ENCODE measurements around the gene APC.
A peak's percentile ranks its signal among the peaks of the same experiment; 100 is the strongest.
"Not testable (repeated sequence)": the region's sequence is repeated elsewhere in the genome, so short reads cannot be mapped to it uniquely, and the experiment has no call there.

Gene APC

DNA sequence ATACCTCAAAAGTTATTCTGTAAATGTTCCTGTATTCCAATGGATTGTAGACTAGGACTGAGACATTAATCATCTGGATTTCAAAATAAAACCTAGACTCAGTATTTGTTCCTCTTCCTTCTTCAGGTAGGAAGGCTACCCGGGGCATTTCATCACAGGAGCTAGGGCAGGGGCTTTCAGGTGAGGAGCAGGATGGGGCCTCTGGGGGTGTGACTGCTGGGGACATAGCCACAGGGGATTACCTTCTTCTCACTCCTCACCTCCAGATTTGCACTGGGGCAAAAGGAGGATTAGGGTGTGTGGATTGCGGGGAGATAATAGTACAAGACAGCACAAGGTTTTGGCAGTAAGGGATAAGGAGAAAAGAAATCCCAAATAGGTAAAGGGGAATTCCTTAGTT lies 85.5 kb downstream of the APC start:
- Mint-ChIP-seq H3K9me3 (no peaks in the 10 kb centered on the region), H3K4me3 (no peak overlapping the region), H3K27me3 (no peaks in the 10 kb centered on the region), H3K27ac (no peak overlapping the region), H3K36me3 (peaks cover 16% of the 10 kb centered on the region), H3K4me1 (no peaks in the 10 kb centered on the region)
- CTCF ChIA-PET = no interaction called here
- no peak for DNase-seq

DNA sequence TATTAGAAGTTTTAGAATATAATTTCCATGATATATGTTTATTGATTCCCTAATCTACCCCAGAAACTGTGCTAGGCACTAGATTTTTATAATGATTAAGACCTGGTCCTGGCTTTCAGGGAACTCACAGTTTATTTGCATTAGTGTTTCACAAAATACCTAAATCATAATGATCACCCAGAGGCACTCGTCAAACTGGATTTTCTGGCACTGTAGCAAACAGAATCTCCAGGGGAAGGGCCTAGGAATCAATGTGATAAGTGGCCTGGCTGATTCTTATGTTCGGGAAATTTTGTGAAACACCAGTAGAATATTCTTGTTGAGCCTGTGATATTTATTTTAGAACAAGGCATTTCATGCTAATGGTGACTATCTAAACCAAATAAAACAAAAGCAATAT lies 86.0 kb downstream of the APC start:
- no peak overlapping the region for H3K4me3 Mint-ChIP-seq
- H3K27ac Mint-ChIP-seq = no peak overlapping the region
- H3K36me3 Mint-ChIP-seq = peaks cover 18% of the 10 kb centered on the region
- no peaks in the 10 kb centered on the region for H3K4me1 Mint-ChIP-seq
- no peaks in the 10 kb centered on the region for H3K9me3 Mint-ChIP-seq
- CTCF ChIA-PET = no interaction called here
- no peak for DNase-seq
- H3K27me3 Mint-ChIP-seq = no peaks in the 10 kb centered on the region

DNA sequence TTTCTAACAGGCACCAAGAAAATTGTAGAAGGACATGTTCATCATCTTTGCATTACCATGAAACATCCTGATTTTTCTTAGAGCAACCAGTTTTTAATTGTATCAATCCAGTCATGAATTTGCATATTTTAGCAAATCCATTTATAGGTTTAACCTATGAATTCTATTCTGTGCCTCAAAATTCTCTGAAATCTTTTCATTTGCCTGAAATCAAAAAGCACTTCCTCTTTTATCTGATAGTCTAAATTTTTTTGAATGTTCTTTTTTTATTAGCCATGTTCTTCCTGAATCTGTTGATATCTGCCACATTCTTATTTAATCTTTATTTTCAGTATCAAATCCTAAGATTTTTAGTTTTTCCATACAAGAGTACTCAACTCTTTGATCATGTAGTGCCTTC lies 86.5 kb downstream of the APC start:
- H3K27me3 Mint-ChIP-seq = no peaks in the 10 kb centered on the region
- no peaks in the 10 kb centered on the region for H3K9me3 Mint-ChIP-seq
- H3K4me3 Mint-ChIP-seq = no peak overlapping the region
- no peaks in the 10 kb centered on the region for H3K4me1 Mint-ChIP-seq
- no peak for DNase-seq
- H3K36me3 Mint-ChIP-seq = peaks cover 22% of the 10 kb centered on the region
- CTCF ChIA-PET = no interaction called here
- H3K27ac Mint-ChIP-seq = no peak overlapping the region

DNA sequence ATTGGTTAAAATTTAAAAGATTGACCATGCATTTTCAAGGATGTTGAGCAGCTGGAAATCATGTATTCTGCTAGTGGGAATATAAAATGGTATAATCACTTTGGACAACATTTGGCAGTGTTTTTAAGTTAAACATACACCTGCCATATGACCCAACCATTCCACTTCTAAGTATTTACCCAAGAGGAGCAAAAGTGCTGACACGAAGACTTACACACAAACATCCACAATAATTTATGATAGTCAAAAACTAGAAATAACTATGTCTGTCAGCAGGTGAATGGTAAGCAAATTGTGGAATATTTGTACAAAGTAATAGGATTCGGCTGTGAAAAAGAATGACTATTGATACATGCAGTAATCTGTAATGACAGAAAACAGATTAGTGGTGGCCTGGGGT lies 92.7 kb downstream of the APC start:
- Mint-ChIP-seq H3K36me3 (peaks cover 19% of the 10 kb centered on the region), H3K4me3 (no peak overlapping the region), H3K4me1 (no peaks in the 10 kb centered on the region), H3K27me3 (no peaks in the 10 kb centered on the region), H3K27ac (no peak overlapping the region), H3K9me3 (no peaks in the 10 kb centered on the region)
- CTCF ChIA-PET = interaction anchor here (2.6 kb wide), 1 partner anchor 18 kb away, joined by 11 read pairs; no protein-coding TSS in a partner anchor
- no peak for DNase-seq

DNA sequence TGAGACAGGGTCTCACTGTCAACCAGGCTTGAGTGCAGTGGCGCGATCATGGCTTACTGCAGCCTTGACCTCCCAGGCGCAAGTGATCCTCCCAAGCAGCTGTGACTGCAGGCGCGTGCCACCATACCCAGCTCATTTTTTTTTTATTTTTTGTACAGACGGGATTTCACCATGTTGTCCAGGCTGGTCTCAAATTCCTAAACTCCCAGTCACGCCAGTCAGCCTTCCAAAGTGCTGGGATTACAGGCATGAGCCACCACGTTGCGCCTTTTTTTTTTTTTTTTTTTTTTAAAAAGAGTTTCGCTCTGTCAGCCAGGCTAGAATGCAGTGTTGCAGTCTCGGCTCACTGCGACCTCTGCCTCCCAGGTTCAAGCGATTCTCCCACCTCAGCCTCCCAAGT lies 96.3 kb downstream of the APC start:
- Mint-ChIP-seq H3K36me3 (peaks cover 26% of the 10 kb centered on the region), H3K4me1 (no peaks in the 10 kb centered on the region), H3K27ac (no peak overlapping the region), H3K4me3 (no peak overlapping the region), H3K27me3 (no peaks in the 10 kb centered on the region), H3K9me3 (no peaks in the 10 kb centered on the region)
- CTCF ChIA-PET = interaction anchor here (1.2 kb wide), 1 partner anchor 14 kb away, joined by 3 read pairs; no protein-coding TSS in a partner anchor
- no peak for DNase-seq

DNA sequence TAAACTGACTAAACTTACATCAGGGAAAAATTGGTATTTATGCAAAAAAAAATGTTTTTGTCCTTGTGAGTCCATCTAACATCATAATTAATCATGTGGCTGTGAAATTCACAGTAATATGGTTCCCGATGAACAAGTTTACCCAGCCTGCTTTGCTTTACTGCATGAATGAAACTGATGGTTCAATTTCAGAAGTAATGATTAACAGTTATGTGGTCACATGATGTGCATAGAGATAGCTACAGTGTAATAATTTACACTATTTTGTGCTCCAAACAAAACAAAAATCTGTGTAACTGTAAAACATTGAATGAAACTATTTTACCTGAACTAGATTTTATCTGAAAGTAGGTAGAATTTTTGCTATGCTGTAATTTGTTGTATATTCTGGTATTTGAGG lies 106.8 kb downstream of the APC start:
- DNase-seq = no peak
- Mint-ChIP-seq H3K4me3 (no peak overlapping the region), H3K9me3 (no peaks in the 10 kb centered on the region), H3K36me3 (peaks cover 16% of the 10 kb centered on the region), H3K27me3 (peaks cover 4% of the 10 kb centered on the region), H3K4me1 (peaks cover 4% of the 10 kb centered on the region), H3K27ac (no peak overlapping the region)
- CTCF ChIA-PET = no interaction called here

DNA sequence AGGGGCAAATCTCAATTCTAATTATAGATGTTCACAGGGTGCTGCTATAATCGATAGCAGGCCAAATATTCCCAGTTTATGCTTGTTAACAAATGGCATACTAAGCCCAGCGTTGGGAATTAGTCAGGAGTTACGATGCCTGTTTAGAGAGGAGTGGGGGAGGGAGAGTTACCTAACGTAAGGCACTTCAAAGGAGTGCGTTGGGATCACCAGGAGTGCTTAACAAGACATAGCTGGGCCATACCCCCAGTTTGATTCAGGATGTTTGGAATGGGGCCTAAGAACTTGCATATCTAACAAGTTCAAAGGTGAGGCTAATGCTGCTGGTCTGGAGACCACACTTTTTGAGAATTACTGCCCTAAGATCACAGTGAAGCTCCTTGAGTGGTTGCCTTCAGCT lies 108.9 kb downstream of the APC start:
- DNase-seq = no peak
- H3K4me1 Mint-ChIP-seq = peaks cover 4% of the 10 kb centered on the region
- CTCF ChIA-PET = no interaction called here
- no peak overlapping the region for H3K4me3 Mint-ChIP-seq
- H3K36me3 Mint-ChIP-seq = peaks cover 7% of the 10 kb centered on the region
- H3K27me3 Mint-ChIP-seq = peaks cover 17% of the 10 kb centered on the region
- H3K9me3 Mint-ChIP-seq = no peaks in the 10 kb centered on the region
- H3K27ac Mint-ChIP-seq = no peak overlapping the region

DNA sequence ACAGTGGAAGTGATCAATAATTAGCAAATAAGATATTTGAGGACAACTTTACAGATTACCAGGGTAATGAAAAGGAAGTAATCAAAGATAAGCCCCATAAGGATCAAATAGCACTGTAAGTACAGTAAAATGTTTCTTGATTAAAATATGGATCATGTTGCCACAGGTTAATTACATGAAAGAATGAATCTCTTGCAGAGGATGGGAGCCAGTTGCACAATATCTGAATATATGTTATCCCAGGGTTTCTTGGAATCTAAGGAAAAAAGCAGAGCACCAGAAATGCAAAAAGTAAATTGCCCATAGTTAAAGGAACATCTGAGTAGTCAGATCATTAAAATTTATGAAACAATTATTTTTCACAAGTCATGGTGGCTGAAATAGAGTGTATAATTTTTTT lies 109.6 kb downstream of the APC start:
- Mint-ChIP-seq H3K36me3 (peaks cover 3% of the 10 kb centered on the region), H3K27ac (no peak overlapping the region), H3K4me3 (no peak overlapping the region), H3K9me3 (no peaks in the 10 kb centered on the region), H3K27me3 (peaks cover 20% of the 10 kb centered on the region), H3K4me1 (peaks cover 4% of the 10 kb centered on the region)
- CTCF ChIA-PET = no interaction called here
- no peak for DNase-seq

DNA sequence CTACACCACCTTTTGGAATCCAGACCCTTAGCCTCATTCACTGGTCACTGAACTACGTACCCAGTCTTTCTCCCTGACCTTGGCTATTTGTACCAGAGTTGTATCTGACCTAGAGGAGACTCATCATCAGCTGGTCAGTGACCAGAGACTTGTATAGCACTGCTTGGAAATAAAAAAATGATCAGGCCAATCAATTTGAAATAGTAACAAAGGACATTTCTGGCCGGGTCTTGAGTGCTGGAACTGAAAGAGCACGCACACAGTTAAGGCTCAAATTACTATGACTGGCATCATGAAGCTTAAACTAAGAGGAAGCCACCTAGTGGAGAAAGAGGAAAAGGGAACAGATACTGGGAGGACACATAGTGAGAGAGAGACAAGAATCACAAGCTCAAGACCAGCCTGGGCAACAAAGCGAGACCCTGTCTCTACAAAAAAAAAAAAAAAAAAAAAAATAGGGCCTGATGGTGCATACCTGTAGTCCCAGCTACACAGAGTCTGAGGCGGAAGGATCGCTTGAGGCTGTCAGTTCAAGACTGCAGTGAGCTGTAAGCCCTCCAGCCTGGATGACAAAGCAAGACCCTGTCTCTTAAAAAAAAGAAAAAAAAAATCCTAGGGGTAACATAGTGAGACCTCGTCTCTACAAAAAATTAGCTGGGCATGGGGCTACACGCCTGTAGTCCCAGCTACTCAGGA lies 110.6 kb downstream of the APC start:
- Mint-ChIP-seq H3K27me3 (peaks cover 25% of the 10 kb centered on the region), H3K27ac (no peak overlapping the region), H3K4me3 (no peak overlapping the region), H3K36me3 (peaks cover 1% of the 10 kb centered on the region), H3K4me1 (peaks cover 4% of the 10 kb centered on the region), H3K9me3 (no peaks in the 10 kb centered on the region)
- CTCF ChIA-PET = interaction anchor here (0.5 to 1.5 kb wide), 18 partner anchors 9 to 1752 kb away, joined by 3 to 18 read pairs (median 4); partner anchors contain the start of genes REEP5 and SRP19
- DNase-seq = no peak

DNA sequence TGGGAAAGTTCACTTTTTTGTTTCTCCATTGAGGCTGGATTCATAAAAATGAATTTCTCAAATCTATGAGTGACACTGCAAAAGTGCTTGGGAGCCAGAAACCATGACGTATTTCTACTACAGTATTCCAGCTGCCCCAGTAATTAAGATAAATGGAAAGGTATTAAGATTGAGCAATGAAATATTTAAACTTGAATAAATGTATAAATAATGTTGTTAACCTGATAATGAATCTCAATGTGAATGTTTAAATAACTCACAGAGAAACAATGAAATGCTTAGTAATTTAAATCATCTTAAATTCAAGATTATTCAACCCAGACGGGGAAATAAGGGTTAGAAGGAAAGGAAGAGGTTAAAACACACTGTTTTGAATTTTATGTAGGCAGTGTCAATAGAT lies 112.2 kb downstream of the APC start:
- Mint-ChIP-seq H3K27me3 (peaks cover 38% of the 10 kb centered on the region), H3K4me1 (peaks cover 4% of the 10 kb centered on the region), H3K9me3 (peaks cover 9% of the 10 kb centered on the region), H3K4me3 (no peak overlapping the region), H3K27ac (no peak overlapping the region), H3K36me3 (peaks cover 1% of the 10 kb centered on the region)
- DNase-seq = no peak
- CTCF ChIA-PET = interaction anchor here (1.0 kb wide), 1 partner anchor 10 kb away, joined by 3 read pairs; no protein-coding TSS in a partner anchor

DNA sequence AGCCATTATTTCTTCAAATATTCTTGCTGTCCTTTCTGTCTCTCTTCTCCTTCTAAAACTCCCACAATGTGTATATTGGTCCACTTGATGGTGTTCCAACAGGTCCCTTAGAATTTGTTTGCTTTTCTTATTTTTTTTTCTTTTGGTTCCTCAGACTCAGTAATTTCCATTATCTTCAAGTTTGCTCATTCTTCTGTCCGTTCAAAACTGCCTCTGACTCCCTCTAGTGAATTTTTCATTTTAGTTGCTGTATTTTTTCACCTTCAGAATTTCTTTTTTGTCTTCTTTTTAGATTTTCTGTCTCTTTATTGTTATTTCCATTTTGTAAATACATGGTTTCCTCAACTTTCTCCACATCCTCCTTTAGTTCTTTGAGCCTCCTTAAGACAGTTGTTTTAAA lies 117.0 kb downstream of the APC start:
- Mint-ChIP-seq H3K36me3 (peaks cover 3% of the 10 kb centered on the region), H3K9me3 (peaks cover 9% of the 10 kb centered on the region), H3K4me1 (peaks cover 2% of the 10 kb centered on the region), H3K27ac (no peak overlapping the region), H3K27me3 (peaks cover 58% of the 10 kb centered on the region), H3K4me3 (no peak overlapping the region)
- CTCF ChIA-PET = no interaction called here
- DNase-seq = no peak

DNA sequence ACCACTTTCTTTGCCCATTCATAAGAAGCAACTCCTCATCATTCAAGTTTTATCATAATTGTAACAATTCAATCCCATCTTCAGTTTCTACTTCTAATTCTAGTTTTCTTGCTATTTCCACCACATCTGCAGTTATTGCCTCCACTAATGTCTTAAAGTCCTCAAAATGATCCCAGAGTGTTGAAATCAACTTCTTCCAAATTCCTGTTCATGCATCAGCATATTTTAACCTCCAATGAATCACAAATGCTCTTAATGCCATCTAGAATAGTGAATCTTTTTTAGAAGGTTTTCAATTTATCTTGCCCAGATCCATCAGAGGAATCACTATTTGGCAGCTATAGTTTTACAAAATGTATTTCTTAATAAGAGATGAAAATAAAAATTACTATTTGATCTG lies 120.2 kb downstream of the APC start:
- no peak for DNase-seq
- CTCF ChIA-PET = no interaction called here
- Mint-ChIP-seq H3K9me3 (peaks cover 9% of the 10 kb centered on the region), H3K27me3 (peaks cover 37% of the 10 kb centered on the region), H3K36me3 (peaks cover 13% of the 10 kb centered on the region), H3K27ac (no peak overlapping the region), H3K4me1 (peaks cover 22% of the 10 kb centered on the region), H3K4me3 (no peak overlapping the region)

DNA sequence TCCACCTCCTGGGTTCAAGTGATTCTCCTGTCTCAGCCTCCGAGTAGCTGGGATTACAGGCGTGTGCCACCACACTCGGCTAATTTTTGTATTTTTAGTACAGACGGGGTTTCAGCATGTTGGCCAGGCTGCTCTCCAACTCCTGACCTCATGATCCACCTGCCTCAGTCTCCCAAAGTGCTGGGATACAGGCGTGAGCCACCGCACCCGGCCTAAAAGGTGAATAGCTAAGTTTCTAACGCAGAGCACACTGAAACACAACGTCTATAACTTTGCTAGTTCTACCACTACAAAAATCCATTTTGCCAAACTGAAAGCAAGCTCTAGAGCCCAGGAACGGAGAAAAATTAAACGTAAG lies 122.9 kb downstream of the APC start:
- Mint-ChIP-seq H3K27me3 (peaks cover 18% of the 10 kb centered on the region), H3K36me3 (peaks cover 25% of the 10 kb centered on the region), H3K27ac (peak overlapping the region; percentile 95), H3K4me3 (peak overlapping the region; percentile 96), H3K4me1 (peaks cover 40% of the 10 kb centered on the region)
- CTCF ChIA-PET = interaction anchor here (1.1 to 1.3 kb wide), 3 partner anchors 9 to 62 kb away, joined by 3 to 5 read pairs (median 4); no protein-coding TSS in a partner anchor
- not testable (repeated sequence) for H3K9me3 Mint-ChIP-seq, DNase-seq

DNA sequence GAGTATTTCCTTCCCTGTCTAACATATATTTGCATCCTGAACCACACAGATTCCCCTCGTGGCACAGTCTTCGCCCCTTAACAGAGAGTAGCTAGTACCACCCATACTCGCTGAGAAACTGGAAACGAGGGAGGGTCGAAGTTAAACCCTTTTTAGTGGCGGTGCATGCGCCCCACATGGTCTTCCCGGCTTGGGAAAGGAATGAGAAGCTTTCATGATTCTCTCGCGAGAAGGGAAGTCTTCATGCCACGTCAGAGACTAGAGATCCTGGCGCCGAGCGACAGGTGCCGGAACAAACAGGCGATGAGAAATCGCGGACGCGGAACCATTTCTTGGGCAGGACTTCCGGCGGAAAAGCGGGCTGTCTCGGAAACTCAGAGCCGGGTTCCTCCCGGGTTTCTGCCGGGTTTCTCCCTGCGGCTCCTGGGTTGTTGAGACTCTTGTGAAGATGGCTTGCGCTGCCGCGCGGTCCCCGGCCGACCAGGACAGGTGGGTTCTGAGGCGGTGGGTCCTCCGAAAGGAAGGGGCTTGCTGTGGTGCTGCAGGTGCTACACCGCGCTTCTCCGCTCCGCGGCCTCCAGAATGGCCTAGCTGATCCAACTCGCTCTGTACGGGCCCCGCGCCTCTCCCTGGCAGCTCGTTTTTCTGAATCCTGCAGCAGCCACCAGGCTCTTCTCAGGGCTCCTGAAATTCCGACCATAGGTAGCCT lies 123.4 kb downstream of the APC start, which contains the start of gene SRP19:
Gene SRP19, plus strand, starts transcription at position 359 of the 709 bp plus-strand sequence. Its CDS starts 90 bp downstream, at position 449.
- CTCF ChIA-PET = interaction anchor here (0.8 to 1.3 kb wide), 5 partner anchors 9 to 104 kb away, joined by 3 to 5 read pairs (median 3); no protein-coding TSS in a partner anchor
- no peaks in the 10 kb centered on the region for H3K9me3 Mint-ChIP-seq
- H3K36me3 Mint-ChIP-seq = peaks cover 29% of the 10 kb centered on the region
- H3K27ac Mint-ChIP-seq = peak within 1 kb of the TSS; percentile 95
- H3K4me3 Mint-ChIP-seq = peak within 1 kb of the TSS; percentile 96
- peaks cover 13% of the 10 kb centered on the region for H3K27me3 Mint-ChIP-seq
- peaks cover 44% of the 10 kb centered on the region for H3K4me1 Mint-ChIP-seq
- peak; percentile 95 for DNase-seq

DNA sequence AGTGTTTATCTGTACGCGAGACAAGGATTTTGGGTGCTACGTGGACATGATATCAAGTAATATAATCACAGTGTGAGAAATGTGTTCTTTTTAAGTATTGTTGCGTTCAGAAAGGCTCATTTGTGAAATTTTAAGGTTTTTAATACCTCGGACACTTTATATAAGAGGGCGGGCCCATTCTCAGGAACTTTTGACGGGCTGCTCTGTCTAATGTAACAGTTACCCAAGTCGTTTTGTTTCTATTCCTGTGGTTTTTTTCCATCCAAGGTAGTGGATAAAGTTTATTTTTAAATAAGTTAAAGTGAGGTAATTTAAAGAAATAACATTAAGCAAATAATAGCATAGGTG lies 123.9 kb downstream of the APC start:
- Mint-ChIP-seq H3K9me3 (no peaks in the 10 kb centered on the region), H3K27ac (peak overlapping the region; percentile 95), H3K27me3 (peaks cover 10% of the 10 kb centered on the region), H3K4me3 (peak overlapping the region; percentile 96), H3K4me1 (peaks cover 49% of the 10 kb centered on the region), H3K36me3 (peaks cover 34% of the 10 kb centered on the region)
- no peak for DNase-seq
- CTCF ChIA-PET = interaction anchor here (0.8 to 1.3 kb wide), 3 partner anchors 10 to 103 kb away, joined by 3 to 5 read pairs (median 3); no protein-coding TSS in a partner anchor
